Measurements from ENCODE around the gene KCNIP4.

- TF ChIP-seq, protein P1, sequence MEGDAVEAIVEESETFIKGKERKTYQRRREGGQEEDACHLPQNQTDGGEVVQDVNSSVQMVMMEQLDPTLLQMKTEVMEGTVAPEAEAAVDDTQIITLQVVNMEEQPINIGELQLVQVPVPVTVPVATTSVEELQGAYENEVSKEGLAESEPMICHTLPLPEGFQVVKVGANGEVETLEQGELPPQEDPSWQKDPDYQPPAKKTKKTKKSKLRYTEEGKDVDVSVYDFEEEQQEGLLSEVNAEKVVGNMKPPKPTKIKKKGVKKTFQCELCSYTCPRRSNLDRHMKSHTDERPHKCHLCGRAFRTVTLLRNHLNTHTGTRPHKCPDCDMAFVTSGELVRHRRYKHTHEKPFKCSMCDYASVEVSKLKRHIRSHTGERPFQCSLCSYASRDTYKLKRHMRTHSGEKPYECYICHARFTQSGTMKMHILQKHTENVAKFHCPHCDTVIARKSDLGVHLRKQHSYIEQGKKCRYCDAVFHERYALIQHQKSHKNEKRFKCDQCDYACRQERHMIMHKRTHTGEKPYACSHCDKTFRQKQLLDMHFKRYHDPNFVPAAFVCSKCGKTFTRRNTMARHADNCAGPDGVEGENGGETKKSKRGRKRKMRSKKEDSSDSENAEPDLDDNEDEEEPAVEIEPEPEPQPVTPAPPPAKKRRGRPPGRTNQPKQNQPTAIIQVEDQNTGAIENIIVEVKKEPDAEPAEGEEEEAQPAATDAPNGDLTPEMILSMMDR (IDR thresholded peaks at IDR 0.05), result no peak
- no peak for TF ChIP-seq POLR2A (IDR thresholded peaks at IDR 0.05)
Measured at GRCh38 chr4:20723019-20723418, 1225.6 kb downstream of the KCNIP4 start.
